ENCODE data around the gene ADAP1. TPM values are rescaled to one million over a fixed set of nuclear protein-coding genes. Genes with fewer than 3 reads are reported as not detected.

Gene ADAP1
- total RNA-seq, 1 experiment from 2014 or later, result 31.2 TPM

GRCh38 chr7:968205-969105, 14.0 kb upstream of the ADAP1 start:
- TF ChIP-seq EZH2 (IDR thresholded peaks at IDR 0.05; ENCODE audit: low read length, unreplicated experiment), result no peak
- no peak for TF ChIP-seq EZH2phosphoT487 (IDR thresholded peaks at IDR 0.05; ENCODE audit: borderline replicate concordance, low read length)
- TF ChIP-seq, protein P1, sequence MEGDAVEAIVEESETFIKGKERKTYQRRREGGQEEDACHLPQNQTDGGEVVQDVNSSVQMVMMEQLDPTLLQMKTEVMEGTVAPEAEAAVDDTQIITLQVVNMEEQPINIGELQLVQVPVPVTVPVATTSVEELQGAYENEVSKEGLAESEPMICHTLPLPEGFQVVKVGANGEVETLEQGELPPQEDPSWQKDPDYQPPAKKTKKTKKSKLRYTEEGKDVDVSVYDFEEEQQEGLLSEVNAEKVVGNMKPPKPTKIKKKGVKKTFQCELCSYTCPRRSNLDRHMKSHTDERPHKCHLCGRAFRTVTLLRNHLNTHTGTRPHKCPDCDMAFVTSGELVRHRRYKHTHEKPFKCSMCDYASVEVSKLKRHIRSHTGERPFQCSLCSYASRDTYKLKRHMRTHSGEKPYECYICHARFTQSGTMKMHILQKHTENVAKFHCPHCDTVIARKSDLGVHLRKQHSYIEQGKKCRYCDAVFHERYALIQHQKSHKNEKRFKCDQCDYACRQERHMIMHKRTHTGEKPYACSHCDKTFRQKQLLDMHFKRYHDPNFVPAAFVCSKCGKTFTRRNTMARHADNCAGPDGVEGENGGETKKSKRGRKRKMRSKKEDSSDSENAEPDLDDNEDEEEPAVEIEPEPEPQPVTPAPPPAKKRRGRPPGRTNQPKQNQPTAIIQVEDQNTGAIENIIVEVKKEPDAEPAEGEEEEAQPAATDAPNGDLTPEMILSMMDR (conservative IDR thresholded peaks at IDR 0.05; ENCODE audit: low read depth, low read length), result no peak
- DNase-seq (no peak), ATAC-seq (no peak)
- H2AFZ ChIP-seq (ENCODE audit: low read length), result no peak overlapping the region
- H3K4me2 ChIP-seq (ENCODE audit: low read length), result no peak overlapping the region
- H3K79me2 ChIP-seq (ENCODE audit: low read length), result peaks cover 26% of the 10 kb centered on the region
- H3K27ac ChIP-seq (ENCODE audit: low read length), result no peak overlapping the region
- intact Hi-C loops (cut with micrococcal nuclease), result no loop called here
- H3K9me3 ChIP-seq (ENCODE audit: low read length), result no peaks in the 10 kb centered on the region
- no peaks in the 10 kb centered on the region for H3K27me3 ChIP-seq (ENCODE audit: low read length)
- H3F3A ChIP-seq (ENCODE audit: low read length, unreplicated experiment), result no peaks in the 10 kb centered on the region
- H3K9ac ChIP-seq (ENCODE audit: low read length), result no peak overlapping the region
- peaks cover 40% of the 10 kb centered on the region for H3K36me3 ChIP-seq (ENCODE audit: low read depth, low read length)
- H3K4me1 ChIP-seq (ENCODE audit: insufficient read depth, low read length), result no peaks in the 10 kb centered on the region
- no peak overlapping the region for H3K4me3 ChIP-seq (ENCODE audit: low read length)
- H3K9me2 ChIP-seq (replicated peaks; ENCODE audit: low read length), result no peaks in the 10 kb centered on the region
- CTCF ChIA-PET, result no interaction called here
- no TSS peak for BruUV-seq (replicated peaks)
- peaks cover 14% of the 10 kb centered on the region for H4K20me1 ChIP-seq (ENCODE audit: low read length)
- POLR2A ChIA-PET (ENCODE audit: unreplicated experiment), result no interaction called here

GRCh38 chr7:967361-968082, 13.0 kb upstream of the ADAP1 start:
- Histone ChIP-seq H2AFZ (ENCODE audit: low read length) (no peak overlapping the region), H3K79me2 (ENCODE audit: low read length) (peaks cover 17% of the 10 kb centered on the region), H3K36me3 (ENCODE audit: low read depth, low read length) (peaks cover 31% of the 10 kb centered on the region), H3K27me3 (ENCODE audit: low read length) (no peaks in the 10 kb centered on the region), H4K20me1 (ENCODE audit: low read length) (0 out of 2 replicates have a peak, but pooled peaks cover 6% of the 10 kb centered on the region), H3K27ac (ENCODE audit: low read length) (no peak overlapping the region), H3K4me1 (ENCODE audit: insufficient read depth, low read length) (no peaks in the 10 kb centered on the region), H3K9me2 (replicated peaks; ENCODE audit: low read length) (no peaks in the 10 kb centered on the region), H3F3A (ENCODE audit: low read length, unreplicated experiment) (no peaks in the 10 kb centered on the region), H3K9me3 (ENCODE audit: low read length) (no peaks in the 10 kb centered on the region), H3K9ac (ENCODE audit: low read length) (no peak overlapping the region), H3K4me3 (ENCODE audit: low read length) (no peak overlapping the region), H3K4me2 (ENCODE audit: low read length) (no peak overlapping the region)
- CTCF ChIA-PET, result no interaction called here
- POLR2A ChIA-PET (ENCODE audit: unreplicated experiment), result no interaction called here
- ATAC-seq (no peak), DNase-seq (no peak)
- TF ChIP-seq, protein P1 (conservative IDR thresholded peaks at IDR 0.05; ENCODE audit: low read depth, low read length), result no peak
- no peak for TF ChIP-seq EZH2 (IDR thresholded peaks at IDR 0.05; ENCODE audit: low read length, unreplicated experiment)
- no peak for TF ChIP-seq EZH2phosphoT487 (IDR thresholded peaks at IDR 0.05; ENCODE audit: borderline replicate concordance, low read length)
- intact Hi-C loops (cut with micrococcal nuclease), result no loop called here
- BruUV-seq (replicated peaks), result no TSS peak

Measured in PC-3 (cell line).